Measurements from ENCODE around the gene SYCN.
"Not testable (repeated sequence)": the region's sequence is repeated elsewhere in the genome, so short reads cannot be mapped to it uniquely, and the experiment has no call there.

DNA sequence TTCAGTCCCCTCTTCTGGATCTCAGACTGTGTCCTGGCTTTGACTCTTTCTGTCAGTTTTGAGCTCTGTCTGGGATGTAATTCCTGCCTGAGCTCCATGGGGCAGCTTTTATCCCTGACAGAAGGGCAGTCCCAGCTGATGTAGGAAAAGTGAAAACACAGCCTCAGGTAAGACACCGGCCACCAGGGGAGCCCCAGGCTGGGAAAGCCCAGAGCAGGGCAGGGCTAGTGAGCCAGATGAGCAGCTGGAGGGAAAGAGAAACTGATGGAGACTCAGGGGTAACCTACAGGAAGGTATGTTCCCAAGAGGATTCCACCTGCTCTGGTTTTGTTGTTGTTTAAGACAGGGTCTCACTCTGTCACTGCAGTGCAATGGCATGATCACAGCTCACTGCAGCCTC, 41.1 kb upstream of the SYCN start:
- TF ChIP-seq NRF1 (IDR thresholded peaks at IDR 0.05; ENCODE audit: low read depth, low read length) = not testable (repeated sequence)
- TF ChIP-seq, protein P1, sequence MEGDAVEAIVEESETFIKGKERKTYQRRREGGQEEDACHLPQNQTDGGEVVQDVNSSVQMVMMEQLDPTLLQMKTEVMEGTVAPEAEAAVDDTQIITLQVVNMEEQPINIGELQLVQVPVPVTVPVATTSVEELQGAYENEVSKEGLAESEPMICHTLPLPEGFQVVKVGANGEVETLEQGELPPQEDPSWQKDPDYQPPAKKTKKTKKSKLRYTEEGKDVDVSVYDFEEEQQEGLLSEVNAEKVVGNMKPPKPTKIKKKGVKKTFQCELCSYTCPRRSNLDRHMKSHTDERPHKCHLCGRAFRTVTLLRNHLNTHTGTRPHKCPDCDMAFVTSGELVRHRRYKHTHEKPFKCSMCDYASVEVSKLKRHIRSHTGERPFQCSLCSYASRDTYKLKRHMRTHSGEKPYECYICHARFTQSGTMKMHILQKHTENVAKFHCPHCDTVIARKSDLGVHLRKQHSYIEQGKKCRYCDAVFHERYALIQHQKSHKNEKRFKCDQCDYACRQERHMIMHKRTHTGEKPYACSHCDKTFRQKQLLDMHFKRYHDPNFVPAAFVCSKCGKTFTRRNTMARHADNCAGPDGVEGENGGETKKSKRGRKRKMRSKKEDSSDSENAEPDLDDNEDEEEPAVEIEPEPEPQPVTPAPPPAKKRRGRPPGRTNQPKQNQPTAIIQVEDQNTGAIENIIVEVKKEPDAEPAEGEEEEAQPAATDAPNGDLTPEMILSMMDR (IDR thresholded peaks at IDR 0.05; ENCODE audit: control extremely low read depth in 1 of 3, insufficient read depth in 1 of 3, low read depth in 1 of 3, low read length in 3 of 3) = not testable (repeated sequence)

Data from H1 (cell line).